Neural progenitor cell (in vitro differentiated cells): ENCODE data around the gene ABCA10. TPM values are rescaled to one million over a fixed set of nuclear protein-coding genes. Genes with fewer than 3 reads are reported as not detected.

Experiments used
- DNase-seq: peaks from one replicate; pipeline ENCODE4 v3.0.0-alpha.2; 2016; ENCODE audit warnings: low spot score
- H2AFZ ChIP-seq: fragments of 200-600 bp; sonication (generic); replicated peaks from 2 replicates; pipeline ENCODE4 v1.6.1; 2016; ENCODE audit warnings: antibody characterized with exemption
- H3F3A ChIP-seq: fragments of 200-600 bp; sonication (generic); 2 replicates; pipeline ENCODE4 v1.6.1; 2016; ENCODE audit warnings: antibody characterized with exemption, low read depth
- H3K27ac ChIP-seq: fragments of 200-600 bp; sonication (generic); 2 replicates; pipeline ENCODE4 v1.5.1; 2016; ENCODE audit warnings: mild to moderate bottlenecking
- H3K27me3 ChIP-seq: fragments of 200-600 bp; sonication (generic); 2 replicates; pipeline ENCODE4 v1.6.1; 2016; ENCODE audit warnings: mild to moderate bottlenecking, moderate library complexity
- H3K36me3 ChIP-seq: fragments of 200-600 bp; sonication (generic); 2 replicates; pipeline ENCODE4 v1.5.1; 2016
- H3K4me1 ChIP-seq: fragments of 200-600 bp; sonication (generic); 2 replicates; pipeline ENCODE4 v1.6.1; 2016; ENCODE audit warnings: mixed run types
- H3K4me2 ChIP-seq: fragments of 200-600 bp; sonication (generic); 2 replicates; pipeline ENCODE4 v1.6.1; 2016
- H3K4me3 ChIP-seq: fragments of 200-600 bp; sonication (generic); 2 replicates; pipeline ENCODE4 v1.5.1; 2016
- H3K79me2 ChIP-seq: fragments of 200-600 bp; sonication (generic); 2 replicates; pipeline ENCODE4 v1.6.1; 2016; ENCODE audit warnings: low read depth
- H3K9ac ChIP-seq: fragments of 200-600 bp; sonication (generic); 2 replicates; pipeline ENCODE4 v1.6.1; 2016
- H3K9me3 ChIP-seq: fragments of 200-600 bp; sonication (generic); 2 replicates; pipeline ENCODE4 v1.5.1; 2016; ENCODE audit warnings: low read depth
- H4K20me1 ChIP-seq: fragments of 200-600 bp; sonication (generic); 2 replicates; pipeline ENCODE4 v1.6.1; 2016; ENCODE audit warnings: low read depth
- H3K27ac Mint-ChIP-seq: 3 replicates; pipeline ENCODE4 v1.8.0; 2021; ENCODE audit warnings: mixed read lengths
- H3K27me3 Mint-ChIP-seq: 2 replicates; pipeline ENCODE4 v1.8.0; 2022; ENCODE audit warnings: low read depth, mild to moderate bottlenecking, inconsistent platforms, moderate library complexity, mixed read lengths; ENCODE audit not compliant: insufficient read depth
- H3K36me3 Mint-ChIP-seq: 3 replicates; pipeline ENCODE4 v1.8.0; 2021; ENCODE audit warnings: mixed read lengths
- H3K4me1 Mint-ChIP-seq: 3 replicates; pipeline ENCODE4 v1.8.0; 2021; ENCODE audit warnings: mixed read lengths
- H3K4me3 Mint-ChIP-seq: 3 replicates; pipeline ENCODE4 v1.8.0; 2021; ENCODE audit warnings: mild to moderate bottlenecking, moderate library complexity, mixed read lengths
- H3K9me3 Mint-ChIP-seq: 3 replicates; pipeline ENCODE4 v1.8.0; 2020; ENCODE audit warnings: mixed read lengths
- CTCF ChIP-seq: fragments of 200-600 bp; sonication (generic); IDR thresholded peaks from 2 replicates; pipeline ENCODE4 v1.5.1; 2017; ENCODE audit warnings: antibody characterized with exemption, mild to moderate bottlenecking
- EZH2 ChIP-seq: fragments of 200-600 bp; sonication (generic); IDR thresholded peaks from 2 replicates; pipeline ENCODE4 v1.6.1; 2017; ENCODE audit warnings: antibody characterized with exemption, mild to moderate bottlenecking, moderate library complexity
- EZH2phosphoT487 ChIP-seq: fragments of 200-600 bp; sonication (generic); IDR thresholded peaks from 2 replicates; pipeline ENCODE4 v1.6.1; 2017; ENCODE audit warnings: antibody characterized with exemption
- total RNA-seq: library from RNA; depleted of rRNA; stranded (reverse); fragments of >200 nt; gene quantifications from 2 replicates; pipeline ENCODE4 v1.2.3, GENCODE V29; 2015; ENCODE audit warnings: low replicate concordance

The ABCA10 gene
- total RNA-seq, 1 donor from 2014 or later, result 0.21 TPM

GRCh38 chr17:69188064-69188463, 40.6 kb downstream of the ABCA10 start:
- H3K36me3 ChIP-seq, result no peaks in the 10 kb centered on the region
- H2AFZ ChIP-seq, result no peak overlapping the region
- Mint-ChIP-seq H3K4me1 (peaks cover 25% of the 10 kb centered on the region), H3K27me3 (peaks cover 2% of the 10 kb centered on the region), H3K36me3 (no peaks in the 10 kb centered on the region), H3K27ac (no peak overlapping the region), H3K4me3 (no peak overlapping the region), H3K9me3 (no peaks in the 10 kb centered on the region)
- no peak overlapping the region for H3K27ac ChIP-seq
- no peak overlapping the region for H3K4me3 ChIP-seq
- H3F3A ChIP-seq, result no peaks in the 10 kb centered on the region
- no peaks in the 10 kb centered on the region for H3K79me2 ChIP-seq
- no peak for TF ChIP-seq EZH2phosphoT487
- TF ChIP-seq EZH2, result no peak
- TF ChIP-seq CTCF, result no peak
- H3K27me3 ChIP-seq, result no peaks in the 10 kb centered on the region
- peaks cover 10% of the 10 kb centered on the region for H3K4me1 ChIP-seq
- H3K9me3 ChIP-seq, result no peaks in the 10 kb centered on the region
- H3K9ac ChIP-seq, result no peak overlapping the region
- H3K4me2 ChIP-seq, result no peak overlapping the region
- no peaks in the 10 kb centered on the region for H4K20me1 ChIP-seq
- no peak for DNase-seq

GRCh38 chr17:69187294-69187693, 41.3 kb downstream of the ABCA10 start:
- H3K4me3 Mint-ChIP-seq, result no peak overlapping the region
- H3K4me1 Mint-ChIP-seq, result peaks cover 25% of the 10 kb centered on the region
- H3K27me3 Mint-ChIP-seq, result peaks cover 2% of the 10 kb centered on the region
- Histone ChIP-seq H4K20me1 (no peaks in the 10 kb centered on the region), H3K9ac (no peak overlapping the region), H3K4me1 (peaks cover 10% of the 10 kb centered on the region), H3K4me2 (no peak overlapping the region), H3F3A (no peaks in the 10 kb centered on the region), H3K79me2 (no peaks in the 10 kb centered on the region), H3K27me3 (no peaks in the 10 kb centered on the region), H2AFZ (peak overlapping the region; percentile 51), H3K27ac (no peak overlapping the region), H3K36me3 (no peaks in the 10 kb centered on the region), H3K9me3 (no peaks in the 10 kb centered on the region), H3K4me3 (no peak overlapping the region)
- no peaks in the 10 kb centered on the region for H3K36me3 Mint-ChIP-seq
- TF ChIP-seq CTCF, result no peak
- no peak for TF ChIP-seq EZH2
- DNase-seq, result no peak
- peak overlapping the region; percentile 79 for H3K27ac Mint-ChIP-seq
- no peaks in the 10 kb centered on the region for H3K9me3 Mint-ChIP-seq

GRCh38 chr17:69179227-69179952, 49.2 kb downstream of the ABCA10 start:
- H3K27me3 Mint-ChIP-seq, result no peaks in the 10 kb centered on the region
- no peaks in the 10 kb centered on the region for H3F3A ChIP-seq
- no peaks in the 10 kb centered on the region for H3K9me3 Mint-ChIP-seq
- no peak overlapping the region for H3K4me2 ChIP-seq
- no peaks in the 10 kb centered on the region for H3K79me2 ChIP-seq
- H3K4me1 ChIP-seq, result no peaks in the 10 kb centered on the region
- no peak overlapping the region for H3K27ac ChIP-seq
- H2AFZ ChIP-seq, result no peak overlapping the region
- no peaks in the 10 kb centered on the region for H3K4me1 Mint-ChIP-seq
- H3K36me3 Mint-ChIP-seq, result no peaks in the 10 kb centered on the region
- no peak for DNase-seq
- H3K27me3 ChIP-seq, result no peaks in the 10 kb centered on the region
- H3K4me3 ChIP-seq, result no peak overlapping the region
- no peak for TF ChIP-seq EZH2phosphoT487
- TF ChIP-seq CTCF, result no peak
- no peak for TF ChIP-seq EZH2
- no peaks in the 10 kb centered on the region for H4K20me1 ChIP-seq
- H3K9ac ChIP-seq, result no peak overlapping the region
- no peaks in the 10 kb centered on the region for H3K9me3 ChIP-seq
- H3K36me3 ChIP-seq, result no peaks in the 10 kb centered on the region
- H3K4me3 Mint-ChIP-seq, result no peak overlapping the region
- no peak overlapping the region for H3K27ac Mint-ChIP-seq
